Sigmoid colon (tissue), 4 donors: Measurements from ENCODE around the gene TARP.
"Not testable (repeated sequence)": the region's sequence is repeated elsewhere in the genome, so short reads cannot be mapped to it uniquely, and the experiment has no call there.

Experiments
- CTCF ChIP-seq, 4 experiments: fragments of 450-650 bp in 3 of 4; fragments of 200-600 bp in 1 of 4; IDR thresholded peaks; one replicate each; pipeline ENCODE4 v1.5.1; 2016 to 2019; ENCODE audit warnings: antibody characterized with exemption in 4 of 4, mild to moderate bottlenecking in 3 of 4, moderate library complexity in 2 of 4
- EP300 ChIP-seq, 4 donors: sonication (generic); formaldehyde crosslinking; IDR thresholded peaks; one replicate each; pipeline ENCODE4 v1.6.1; 2017; ENCODE audit warnings: antibody characterized with exemption in 4 of 4
- POLR2A ChIP-seq, 2 donors: fragments of 450-650 bp; IDR thresholded peaks; one replicate each; pipeline ENCODE4 v1.6.1; 2016; ENCODE audit warnings: antibody characterized with exemption in 2 of 2, mild to moderate bottlenecking in 2 of 2, moderate library complexity in 2 of 2

GRCh38 chr7:38270405-38270804 is 3.0 kb downstream of the TARP start:
- TF ChIP-seq CTCF, POLR2A, EP300 (IDR thresholded peaks at IDR 0.05): not testable (repeated sequence)
